Sigmoid colon (tissue), 7 donors: Measurements from ENCODE around the gene CTBP2. TPM values are rescaled to one million over a fixed set of nuclear protein-coding genes. Genes with fewer than 3 reads are reported as not detected.

Source experiments
- DNase-seq: peaks from one replicate; pipeline ENCODE4 v3.0.0-alpha.2; 2019
- H3K27ac ChIP-seq, 4 donors: fragments of 200-600 bp; sonication (generic); one replicate each; pipeline ENCODE4 v1.5.1; 2016 to 2019; ENCODE audit warnings: mild to moderate bottlenecking in 1 of 4
- H3K27me3 ChIP-seq, 3 donors: fragments of 200-600 bp; sonication (generic); one replicate each; pipeline ENCODE4 v1.5.1; 2019; ENCODE audit warnings: mild to moderate bottlenecking in 1 of 3
- H3K36me3 ChIP-seq, 4 donors: fragments of 200-600 bp; sonication (generic); one replicate each; pipeline ENCODE4 v1.5.1; 2016 to 2019
- H3K4me1 ChIP-seq, 4 donors: fragments of 200-600 bp; sonication (generic); one replicate each; pipeline ENCODE4 v1.5.1; 2017 to 2019
- H3K4me3 ChIP-seq, 4 donors: fragments of 200-600 bp; sonication (generic); one replicate each; pipeline ENCODE4 v1.5.1; 2017 to 2019; ENCODE audit warnings: mild to moderate bottlenecking in 2 of 4, moderate library complexity in 1 of 4
- H3K9me3 ChIP-seq, 4 donors: fragments of 200-600 bp in 3 of 4; sonication (generic) in 3 of 4; one replicate each; pipeline versions ENCODE4 v1.5.1 to v1.6.1; 2013 to 2019
- EP300 ChIP-seq, 4 donors: sonication (generic); formaldehyde crosslinking; IDR thresholded peaks; one replicate each; pipeline ENCODE4 v1.6.1; 2017; ENCODE audit warnings: antibody characterized with exemption in 4 of 4
- POLR2A ChIP-seq, 2 donors: fragments of 450-650 bp; IDR thresholded peaks; one replicate each; pipeline ENCODE4 v1.6.1; 2016; ENCODE audit warnings: antibody characterized with exemption in 2 of 2, mild to moderate bottlenecking in 2 of 2, moderate library complexity in 2 of 2
- POLR2AphosphoS5 ChIP-seq, 4 donors: sonication (generic); formaldehyde crosslinking; IDR thresholded peaks; one replicate each; pipeline ENCODE4 v1.6.1; 2017; ENCODE audit warnings: antibody characterized with exemption in 4 of 4
- WGBS, 2 donors: extraction: QIAGEN DNeasy Blood & Tissue Kit; methylation state at CpG; one replicate each; pipeline ENCODE4 v1.1.7; 2013; 5-methylcytosine and 5-hydroxymethylcytosine counted together
- intact Hi-C: fragments of 100-400 bp; cut with DNase I; formaldehyde crosslinking; loops from one replicate; pipeline ENCODE4 v1.15.1; 2023
- polyA plus RNA-seq, 3 donors: library from polyadenylated mRNA; stranded (reverse); fragments of 200-250 nt; gene quantifications; one replicate each; pipeline ENCODE4 v1.2.3, GENCODE V29; 2013
- total RNA-seq, 4 donors: library from RNA; depleted of rRNA; stranded (reverse); fragments of >200 nt; gene quantifications; one replicate each; pipeline ENCODE4 v1.1.0, GENCODE V29; 2016
- TF ChIP-seq, protein P1 (sequence below), 4 experiments: fragments of 450-650 bp in 3 of 4; fragments of 200-600 bp in 1 of 4; IDR thresholded peaks; one replicate each; pipeline ENCODE4 v1.5.1; 2016 to 2019; ENCODE audit warnings: antibody characterized with exemption in 4 of 4, mild to moderate bottlenecking in 3 of 4, moderate library complexity in 2 of 4
- donor health status: healthy with polysubstance abuse.
- donor health status: Bipolar disorder and iron deficiency.
- donor health status: healthy.

The CTBP2 gene
- total and polyA plus RNA-seq, 7 donors: 31.2 to 62.4 (median 52.0) TPM

DNA sequence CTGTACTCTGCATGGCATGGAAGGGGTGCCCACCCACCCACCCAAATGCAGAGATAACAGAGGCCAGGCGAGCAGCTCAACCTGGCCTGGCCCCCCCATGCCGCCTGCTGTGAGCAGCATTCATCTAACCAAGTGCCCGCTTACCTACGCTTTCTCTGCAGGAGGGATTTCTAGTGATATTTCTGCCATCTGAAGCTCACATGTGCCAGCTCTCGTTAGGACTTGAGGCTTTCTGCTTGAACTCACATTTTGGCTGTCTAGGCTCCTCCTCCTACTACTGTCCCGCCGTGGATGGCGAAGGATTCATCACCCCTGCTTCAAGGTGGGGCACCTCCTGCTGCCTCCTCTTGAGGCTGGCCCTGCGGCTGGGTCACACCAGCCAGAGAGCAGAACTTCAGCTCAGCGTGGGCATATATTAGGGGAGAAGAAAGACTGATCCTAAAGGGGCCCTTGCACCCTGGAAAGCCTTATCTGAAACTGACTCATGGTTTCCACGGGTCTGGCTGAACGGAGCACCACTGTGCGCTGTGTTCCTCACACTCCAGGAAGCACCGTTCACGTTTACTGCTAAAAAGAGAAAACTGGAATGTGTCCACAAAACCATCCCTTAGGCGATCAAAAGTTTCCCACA, 45.5 kb downstream of the CTBP2 start:
- no peak for DNase-seq
- intact Hi-C loops: no loop called here
- no peak for TF ChIP-seq POLR2A (IDR thresholded peaks at IDR 0.05)
- TF ChIP-seq EP300 (IDR thresholded peaks at IDR 0.05): no peak
- TF ChIP-seq, protein P1, sequence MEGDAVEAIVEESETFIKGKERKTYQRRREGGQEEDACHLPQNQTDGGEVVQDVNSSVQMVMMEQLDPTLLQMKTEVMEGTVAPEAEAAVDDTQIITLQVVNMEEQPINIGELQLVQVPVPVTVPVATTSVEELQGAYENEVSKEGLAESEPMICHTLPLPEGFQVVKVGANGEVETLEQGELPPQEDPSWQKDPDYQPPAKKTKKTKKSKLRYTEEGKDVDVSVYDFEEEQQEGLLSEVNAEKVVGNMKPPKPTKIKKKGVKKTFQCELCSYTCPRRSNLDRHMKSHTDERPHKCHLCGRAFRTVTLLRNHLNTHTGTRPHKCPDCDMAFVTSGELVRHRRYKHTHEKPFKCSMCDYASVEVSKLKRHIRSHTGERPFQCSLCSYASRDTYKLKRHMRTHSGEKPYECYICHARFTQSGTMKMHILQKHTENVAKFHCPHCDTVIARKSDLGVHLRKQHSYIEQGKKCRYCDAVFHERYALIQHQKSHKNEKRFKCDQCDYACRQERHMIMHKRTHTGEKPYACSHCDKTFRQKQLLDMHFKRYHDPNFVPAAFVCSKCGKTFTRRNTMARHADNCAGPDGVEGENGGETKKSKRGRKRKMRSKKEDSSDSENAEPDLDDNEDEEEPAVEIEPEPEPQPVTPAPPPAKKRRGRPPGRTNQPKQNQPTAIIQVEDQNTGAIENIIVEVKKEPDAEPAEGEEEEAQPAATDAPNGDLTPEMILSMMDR (IDR thresholded peaks at IDR 0.05): no peak
- TF ChIP-seq POLR2AphosphoS5 (IDR thresholded peaks at IDR 0.05): no peak
- WGBS, 2 donors: 69 to 86% methylated on average over 16 of the region's 16 CpGs
- Histone ChIP-seq H3K4me1 (peaks cover 0 to 71% (median 54%) of the 10 kb centered on the region in 4 donors), H3K4me3 (no peak overlapping the region), H3K27me3 (no peaks in the 10 kb centered on the region), H3K36me3 (peaks cover 0 to 4% (median 0%) of the 10 kb centered on the region in 4 donors), H3K27ac (peak overlapping the region; percentile 46 to 72 (median 54)), H3K9me3 (no peaks in the 10 kb centered on the region)

DNA sequence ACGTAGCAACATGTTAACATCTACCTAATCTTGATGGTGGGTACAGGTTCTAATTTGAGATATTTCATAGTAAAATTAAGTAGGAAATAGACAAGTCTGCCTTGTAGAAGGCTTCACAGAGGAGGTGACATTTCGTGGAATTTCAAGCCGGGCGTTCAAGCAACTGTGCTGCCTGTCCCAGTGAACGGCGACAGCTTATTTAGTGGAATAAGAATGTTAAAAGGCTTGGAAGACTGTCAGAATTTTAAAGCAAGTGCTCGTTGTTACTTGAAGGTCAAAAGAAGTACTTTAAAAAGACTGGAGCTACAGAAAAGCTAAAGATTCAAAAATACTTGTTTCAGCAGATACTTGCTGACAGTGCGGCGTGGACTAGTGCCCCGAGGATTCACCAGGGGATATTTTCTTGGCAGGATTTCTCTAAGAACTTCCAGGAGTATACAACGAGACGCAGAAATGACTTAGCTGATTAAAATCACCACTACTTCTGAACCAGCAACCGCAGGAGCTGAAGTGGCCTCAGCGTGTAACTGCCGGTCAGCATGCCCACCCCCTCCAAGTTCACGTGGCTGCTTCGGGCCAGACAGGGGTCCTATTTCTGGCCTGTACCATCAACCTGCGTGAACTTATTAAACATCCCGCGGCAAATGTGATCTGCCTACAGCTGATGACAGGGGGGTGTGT, 46.5 kb downstream of the CTBP2 start:
- 73 to 78% methylated on average over 20 of the region's 20 CpGs for WGBS, 2 donors

DNA sequence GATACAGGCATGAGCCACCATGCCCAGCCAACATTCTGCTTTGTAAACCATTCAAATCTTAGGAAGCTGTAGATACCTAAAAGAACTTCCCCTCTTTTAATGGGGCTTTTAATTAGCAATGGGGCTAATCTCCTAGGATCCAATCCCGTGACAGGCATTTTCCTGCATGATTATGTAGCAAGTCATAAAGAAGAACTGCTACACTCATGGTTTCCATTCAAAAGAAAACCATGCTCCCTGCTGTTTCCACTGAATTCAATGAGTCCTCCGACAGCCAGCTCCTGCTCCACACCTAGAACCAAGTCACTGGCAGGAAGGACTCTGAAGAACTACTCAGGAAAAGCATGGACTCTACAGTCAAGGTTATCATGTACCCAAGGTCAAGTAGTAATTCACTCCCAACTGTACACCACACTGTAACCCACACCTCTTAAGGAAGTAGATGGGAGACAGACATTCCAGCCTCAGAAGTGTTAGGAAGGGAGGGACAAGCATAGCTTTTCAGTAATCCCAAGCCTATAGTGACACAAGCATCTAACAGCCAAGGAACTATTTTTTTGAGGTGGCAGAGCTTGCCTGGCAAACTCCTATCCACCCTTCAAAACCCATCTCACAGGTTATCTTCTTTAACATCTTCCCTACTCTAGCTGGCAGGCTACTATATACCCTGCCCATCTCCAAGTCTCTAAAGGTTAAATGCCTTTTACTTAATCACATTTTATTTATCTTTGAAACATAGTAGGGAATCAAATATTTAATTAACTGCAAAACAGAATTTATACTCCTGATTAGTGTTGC, 47.5 kb downstream of the CTBP2 start:
- Histone ChIP-seq H3K36me3 (peaks cover 0 to 23% (median 11%) of the 10 kb centered on the region in 4 donors), H3K27me3 (no peaks in the 10 kb centered on the region), H3K9me3 (no peaks in the 10 kb centered on the region), H3K4me3 (no peak overlapping the region), H3K27ac (peak overlapping the region in 2 of 4 donors; percentile 51 to 58), H3K4me1 (peaks cover 0 to 52% (median 35%) of the 10 kb centered on the region in 4 donors)
- no peak for TF ChIP-seq EP300 (IDR thresholded peaks at IDR 0.05)
- no peak for TF ChIP-seq POLR2A (IDR thresholded peaks at IDR 0.05)
- no peak for TF ChIP-seq POLR2AphosphoS5 (IDR thresholded peaks at IDR 0.05)
- intact Hi-C loops: no loop called here
- 80 to 84% methylated on average over 2 of the region's 2 CpGs for WGBS, 2 donors
- DNase-seq: no peak

More for the DNA sequence above, 46.5 kb downstream of the CTBP2 start:
- Histone ChIP-seq H3K4me3 (peak overlapping the region in 1 of 4 donors; percentile 2), H3K27me3 (no peaks in the 10 kb centered on the region), H3K4me1 (peaks cover 0 to 61% (median 44%) of the 10 kb centered on the region in 4 donors), H3K36me3 (peaks cover 0 to 13% (median 3%) of the 10 kb centered on the region in 4 donors), H3K9me3 (no peaks in the 10 kb centered on the region), H3K27ac (peak overlapping the region; percentile 46 to 72 (median 54))
- intact Hi-C loops: no loop called here
- TF ChIP-seq POLR2AphosphoS5 (IDR thresholded peaks at IDR 0.05) (peak in 1 of 4 donors; percentile 4), POLR2A (IDR thresholded peaks at IDR 0.05) (no peak), EP300 (IDR thresholded peaks at IDR 0.05) (no peak)
- TF ChIP-seq, protein P1 (IDR thresholded peaks at IDR 0.05): no peak
- no peak for DNase-seq

DNA sequence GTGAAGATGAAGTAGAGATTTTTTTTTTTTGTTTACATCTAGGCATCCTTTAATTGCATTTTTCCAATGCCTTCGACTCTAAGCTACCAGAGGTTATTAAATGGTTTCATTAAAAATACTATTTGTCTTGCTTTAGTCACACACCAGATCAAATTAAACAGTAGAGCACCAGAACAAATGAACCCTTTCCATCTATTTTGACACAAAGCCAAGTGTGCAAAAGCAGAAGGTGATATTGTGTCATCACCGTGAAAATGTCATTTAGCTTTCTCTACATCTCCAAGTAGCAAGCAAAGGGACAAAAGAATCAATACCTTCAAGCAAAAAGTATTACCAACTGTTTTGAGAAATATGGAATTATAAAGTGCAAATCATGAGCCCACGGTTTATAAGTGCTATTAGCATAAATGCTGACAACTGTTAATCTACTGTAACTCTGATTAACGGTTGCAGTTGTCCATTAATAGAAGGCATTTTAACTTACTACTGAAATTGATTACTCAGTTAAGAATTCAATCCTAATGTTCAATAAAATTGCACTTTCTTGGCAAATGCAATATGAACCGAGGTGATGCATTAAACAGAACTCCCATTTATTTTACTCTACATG, 49.1 kb downstream of the CTBP2 start:
- H3K4me1 ChIP-seq: peaks cover 0 to 35% (median 21%) of the 10 kb centered on the region in 4 donors
- H3K27ac ChIP-seq: no peak overlapping the region
- H3K27me3 ChIP-seq: no peaks in the 10 kb centered on the region
- no peak overlapping the region for H3K4me3 ChIP-seq
- H3K9me3 ChIP-seq: no peaks in the 10 kb centered on the region
- H3K36me3 ChIP-seq: peaks cover 0 to 39% (median 11%) of the 10 kb centered on the region in 4 donors
- no peak for TF ChIP-seq POLR2A (IDR thresholded peaks at IDR 0.05)
- TF ChIP-seq, protein P1 (IDR thresholded peaks at IDR 0.05): no peak
- no peak for TF ChIP-seq POLR2AphosphoS5 (IDR thresholded peaks at IDR 0.05)
- no peak for TF ChIP-seq EP300 (IDR thresholded peaks at IDR 0.05)
- WGBS, 2 donors: 42 to 72% methylated on average over 5 of the region's 5 CpGs
- no peak for DNase-seq
- intact Hi-C loops: no loop called here
